Inflammatory macrophage (primary cell): Measurements from ENCODE around the gene JPH4.

Experiments
- DNase-seq, 2 donors: peaks; one replicate each; pipeline ENCODE4 v3.0.0-alpha.2; 2020 to 2022

The JPH4 gene

DNA sequence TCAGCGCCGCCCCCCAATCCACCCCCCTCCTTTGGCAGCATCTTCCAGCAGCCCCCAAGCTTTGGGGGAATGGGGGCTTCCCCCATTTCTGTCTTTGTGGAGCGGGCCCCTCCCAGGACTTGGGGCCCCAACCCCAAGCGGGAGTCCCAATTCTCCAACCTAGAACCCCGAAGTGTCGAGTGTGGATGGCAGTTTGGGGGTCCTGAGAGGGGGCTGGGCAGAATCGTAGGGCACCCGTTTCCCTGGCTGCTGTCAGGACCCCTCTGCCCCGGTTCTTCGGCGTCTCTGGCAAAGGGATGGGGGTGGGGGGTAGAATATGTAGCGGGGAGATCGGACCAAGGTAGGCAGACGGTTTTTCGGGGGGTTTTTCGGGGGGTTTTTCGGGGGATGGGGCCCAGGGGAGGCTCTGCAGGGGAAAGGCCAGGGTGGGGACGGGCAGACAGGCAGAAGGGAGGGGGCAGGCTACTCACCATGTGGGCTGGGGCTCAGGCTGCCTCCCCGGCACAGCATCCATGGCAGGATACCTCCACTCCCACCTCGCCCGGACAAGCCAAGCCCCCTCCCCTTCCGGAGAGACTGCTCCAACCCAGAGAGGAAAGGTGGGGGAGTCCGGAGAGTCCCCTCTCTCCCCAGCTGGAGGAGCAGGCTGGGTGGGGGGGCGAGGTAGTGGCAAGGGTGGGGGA lies 739 bp downstream of the JPH4 start:
- DNase-seq = no peak

DNA sequence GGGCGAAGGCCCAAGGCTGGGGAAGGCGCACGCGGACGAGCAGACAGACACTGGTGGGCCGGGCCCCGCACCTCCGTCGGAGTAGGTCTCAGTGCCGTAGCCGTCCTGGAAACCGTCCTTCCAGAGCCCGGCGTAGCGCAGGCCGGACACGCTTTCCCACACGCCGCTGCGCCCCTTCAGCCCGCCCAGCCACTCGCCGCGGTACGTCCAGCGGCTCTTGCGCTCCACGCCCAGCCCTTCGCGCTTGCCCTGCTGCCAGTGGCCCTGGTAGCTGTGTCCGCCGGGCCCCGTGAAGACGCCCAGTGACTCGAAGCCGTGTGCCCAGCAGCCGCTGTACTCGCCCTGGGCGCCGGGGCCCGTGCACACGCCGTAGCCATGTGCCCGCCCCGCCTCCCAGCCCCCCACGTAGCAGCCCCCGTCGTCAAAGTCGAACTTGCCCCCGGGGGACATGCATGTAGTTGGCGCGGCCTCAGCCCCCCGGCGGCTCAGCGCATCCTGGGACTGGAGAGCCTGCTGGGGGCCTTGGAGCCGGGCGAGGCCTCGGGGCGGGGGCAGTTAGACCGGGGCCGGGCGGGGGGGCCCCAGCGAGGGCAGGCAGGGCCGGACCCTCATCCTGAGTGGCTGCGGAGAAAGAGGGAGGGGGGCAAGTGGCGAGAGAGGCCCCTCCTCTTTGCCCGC lies 1.4 kb downstream of the JPH4 start:
- no peak for DNase-seq

DNA sequence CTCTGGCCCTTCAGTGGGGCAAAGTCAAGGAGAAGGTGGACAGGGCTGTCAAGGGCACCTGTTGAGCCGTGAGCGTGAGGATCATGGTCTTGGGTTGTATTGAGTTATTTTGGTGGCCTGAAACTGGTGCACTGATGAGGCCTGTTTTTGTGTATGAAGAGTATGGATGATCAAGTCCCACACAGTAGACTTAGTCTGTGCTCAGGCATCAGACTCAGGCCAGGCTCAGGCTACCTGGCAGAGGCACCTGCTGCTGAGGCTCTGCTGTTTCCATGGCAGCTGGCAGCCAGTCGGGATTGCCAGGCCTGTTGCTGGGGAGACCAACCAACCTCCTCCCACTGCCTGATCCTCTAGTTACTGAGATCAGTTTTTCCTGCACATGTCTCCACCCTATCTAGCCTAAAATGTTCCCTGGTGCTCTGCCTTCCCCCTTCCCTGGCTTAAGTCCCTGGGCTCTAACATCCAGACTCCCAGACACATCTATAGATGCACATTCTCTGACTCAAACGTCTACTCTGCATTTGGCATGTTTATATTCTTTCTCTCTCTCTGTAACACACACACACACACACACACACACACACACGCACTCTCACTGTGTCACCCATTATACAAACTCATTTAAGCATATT lies 5.1 kb downstream of the JPH4 start:
- DNase-seq = no peak

DNA sequence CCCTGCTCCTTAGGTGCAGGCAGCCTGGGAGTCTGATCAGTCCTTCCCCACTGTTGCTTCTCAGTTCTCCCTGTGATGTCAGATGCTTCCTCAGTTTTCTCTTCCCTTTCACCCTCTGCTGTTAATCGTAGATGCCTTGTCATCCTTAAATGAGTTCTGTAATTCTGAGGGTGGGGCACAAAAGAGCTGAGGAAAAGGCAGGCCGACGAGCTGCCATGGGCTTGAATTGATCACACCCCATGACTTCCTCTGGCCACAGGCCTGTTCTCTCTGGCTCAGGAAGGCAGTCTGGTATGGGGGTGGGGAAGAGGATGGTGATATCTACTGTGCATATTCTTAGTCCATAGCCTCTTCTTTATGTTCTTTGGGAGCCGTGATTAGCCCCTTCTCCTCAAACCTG lies 5.8 kb downstream of the JPH4 start:
- peak; percentile 66 to 88 for DNase-seq

GRCh38 chr14:23572524-23572828 lies 6.1 kb downstream of the JPH4 start:
- DNase-seq = no peak

GRCh38 chr14:23571701-23572523 lies 6.7 kb downstream of the JPH4 start:
- DNase-seq = no peak

GRCh38 chr14:23570806-23571483 lies 7.6 kb downstream of the JPH4 start:
- DNase-seq = no peak

- DNase-seq = no peak
Measured at GRCh38 chr14:23569443-23570151, 9.0 kb downstream of the JPH4 start.

DNA sequence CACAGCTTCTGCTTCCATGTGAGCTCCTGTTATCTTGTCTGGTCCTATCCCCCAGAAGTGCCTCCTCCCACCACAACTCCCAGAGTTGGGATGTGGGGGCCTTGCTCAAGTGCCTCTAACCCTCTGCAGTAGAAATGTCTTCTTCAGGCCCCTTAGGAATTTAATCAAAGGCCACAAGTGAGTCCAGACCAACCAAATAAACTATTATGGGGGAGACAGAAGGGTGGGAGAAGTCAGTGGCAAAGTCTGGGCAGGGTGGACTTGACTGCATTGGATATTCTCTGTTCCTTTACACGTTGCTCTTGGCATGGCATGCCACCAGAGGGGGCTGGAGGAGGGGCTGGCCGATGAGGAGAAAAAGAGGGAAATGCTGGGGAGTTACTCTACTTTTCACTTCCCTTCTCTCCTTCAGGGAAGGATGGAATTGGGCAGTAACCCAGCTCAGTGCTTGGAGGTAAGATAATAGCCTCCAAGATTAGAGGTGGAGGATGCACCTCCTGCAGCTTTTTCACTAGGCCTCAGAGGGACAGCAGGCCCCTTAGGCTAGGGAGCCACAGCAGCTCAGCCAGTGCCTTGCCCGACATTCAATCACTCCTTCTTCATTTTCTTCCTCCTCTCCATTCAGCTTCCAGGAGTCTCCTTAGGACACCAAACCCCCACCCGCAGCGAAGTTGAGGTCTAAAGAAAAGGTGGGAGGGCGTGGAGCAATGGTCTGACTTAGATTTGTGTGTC lies 9.8 kb downstream of the JPH4 start:
- peak; percentile 47 to 52 for DNase-seq

- DNase-seq = no peak
Measured at GRCh38 chr14:23568021-23568599, 10.5 kb downstream of the JPH4 start.

DNA sequence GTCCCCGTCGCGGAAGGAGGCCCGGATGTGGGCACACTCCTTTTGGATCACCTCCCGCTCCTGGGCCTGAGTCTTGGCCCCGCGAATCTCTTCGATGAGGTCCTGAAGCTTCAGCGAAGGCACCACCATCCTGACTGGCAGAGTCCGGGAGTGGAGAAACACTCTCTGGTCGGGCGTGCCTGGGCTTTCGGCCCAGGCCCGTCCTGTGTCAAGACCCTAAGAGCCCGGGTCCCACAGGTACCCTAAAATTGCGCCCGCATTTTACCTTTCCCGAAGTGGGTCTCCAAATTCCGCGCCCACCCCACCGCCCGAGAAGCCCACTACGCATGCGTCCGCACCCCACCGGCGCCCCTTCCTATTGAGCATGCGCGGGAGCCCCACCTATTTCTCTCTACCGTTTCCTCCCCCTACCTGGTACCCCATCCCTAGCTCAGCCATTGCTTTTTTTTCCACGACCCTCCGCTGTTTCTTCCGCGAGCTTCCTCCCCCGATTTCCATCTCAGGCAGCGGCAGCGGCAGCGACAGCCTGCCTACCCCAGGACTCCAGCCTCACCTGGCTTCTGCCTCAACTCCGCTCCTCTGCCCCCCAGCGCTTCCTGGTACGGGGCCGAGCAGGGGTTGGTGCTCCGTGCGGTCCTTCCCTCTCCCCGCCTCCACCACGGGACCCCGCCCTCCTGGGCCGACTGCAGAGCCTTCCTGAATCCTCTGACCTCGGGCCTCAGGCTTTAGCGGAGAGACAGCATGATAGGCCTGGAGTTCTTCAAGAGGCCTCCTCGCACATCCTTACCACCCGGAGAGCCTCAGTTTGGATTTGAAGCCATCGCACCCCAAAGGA lies 11.2 kb downstream of the JPH4 start, which contains the start of gene AP1G2:
Gene AP1G2 (minus strand): TSS at position 606 of the 835 bp plus-strand sequence. CDS start 477 bp downstream, at position 129.
- DNase-seq = peak; percentile 82 to 87

DNA sequence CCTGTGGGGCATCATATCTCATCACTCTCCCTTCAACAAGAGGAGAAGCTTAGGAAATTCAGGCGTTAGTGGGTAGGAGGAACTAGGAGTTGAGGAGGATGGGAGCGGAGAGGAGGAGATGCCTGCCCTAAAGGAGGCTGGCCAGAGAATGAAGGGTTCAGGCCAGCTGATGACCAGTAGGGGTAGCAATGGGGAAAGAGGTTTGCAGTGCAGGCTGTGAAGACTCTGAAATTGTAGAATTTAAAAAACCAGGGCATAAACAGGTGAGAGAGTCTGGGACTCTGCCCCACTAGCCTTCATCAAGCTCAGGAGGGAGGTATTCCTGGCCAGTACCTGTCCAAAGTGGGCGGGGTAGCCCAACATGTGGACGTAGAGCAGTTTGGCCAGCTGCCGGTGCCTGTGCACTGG lies 11.8 kb downstream of the JPH4 start:
- DNase-seq = no peak

DNA sequence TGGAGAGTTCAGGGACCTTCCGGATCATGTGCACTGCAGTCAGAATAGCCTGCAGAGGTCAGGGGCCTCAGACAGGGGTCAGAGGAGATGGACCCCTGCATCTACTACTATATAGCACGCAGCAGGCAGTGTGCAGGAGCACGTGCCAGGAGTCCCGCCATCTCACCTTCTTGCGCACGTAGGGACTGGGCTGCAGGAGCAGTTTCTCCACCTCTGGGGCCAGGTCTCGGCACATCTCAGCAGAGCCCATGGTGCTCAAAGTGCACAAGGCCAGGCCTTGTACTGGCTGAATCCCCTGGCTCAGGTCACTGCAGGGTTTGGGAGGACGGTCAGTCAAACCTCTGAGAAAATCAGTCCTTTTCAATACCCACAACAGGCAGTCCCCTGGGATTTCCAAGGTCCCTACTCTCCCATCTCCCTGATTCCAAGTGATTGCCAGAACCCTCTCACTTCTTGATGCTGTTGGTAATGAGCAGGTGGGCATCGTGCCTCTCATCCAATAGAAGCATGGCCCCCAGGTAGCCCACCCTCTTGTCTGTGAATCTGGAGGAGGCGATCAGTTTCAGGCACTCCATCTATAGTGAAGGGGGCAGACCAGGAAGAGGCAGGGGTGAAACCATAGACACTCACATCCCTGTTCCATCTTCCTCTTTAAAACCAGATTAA lies 12.3 kb downstream of the JPH4 start:
- no peak for DNase-seq

GRCh38 chr14:23565626-23566025 lies 13.0 kb downstream of the JPH4 start:
- no peak for DNase-seq

GRCh38 chr14:23564876-23565275 lies 13.7 kb downstream of the JPH4 start:
- DNase-seq = no peak

- DNase-seq = no peak
Measured at GRCh38 chr14:23564181-23564812, 14.3 kb downstream of the JPH4 start.

DNA sequence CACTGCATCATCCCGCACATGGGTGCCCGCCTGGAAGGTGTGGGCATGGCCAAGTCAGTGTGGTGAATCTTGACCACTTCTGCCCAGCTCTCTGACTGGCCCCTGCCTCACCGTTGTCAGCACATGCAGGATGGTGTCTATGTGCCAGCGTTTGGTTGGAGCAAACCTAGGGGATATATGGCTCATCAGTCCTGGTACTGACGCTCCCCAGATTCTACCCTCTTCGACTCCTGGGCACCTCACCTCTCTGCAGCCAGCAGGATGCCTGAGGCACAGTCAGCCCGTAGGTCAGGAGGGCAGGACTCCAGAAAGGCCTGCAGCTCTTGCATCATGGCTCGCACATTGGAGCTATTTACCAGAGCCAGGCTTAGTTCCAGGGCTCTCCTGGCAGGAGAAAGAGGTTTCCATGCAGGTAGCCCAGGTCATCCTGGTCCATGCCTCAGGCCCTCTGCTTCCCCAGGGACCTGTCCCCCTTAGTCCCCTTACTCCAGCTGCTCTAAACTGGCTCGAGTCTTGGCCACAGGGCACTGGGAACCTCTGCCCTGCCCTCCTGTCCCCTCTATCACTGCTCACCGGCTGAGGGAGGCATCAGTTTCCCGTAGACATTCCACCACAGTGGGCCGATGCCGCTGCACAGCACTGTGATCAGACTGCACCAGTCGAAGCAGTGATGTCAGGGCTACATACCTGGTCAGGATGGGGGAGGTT lies 15.0 kb downstream of the JPH4 start:
- DNase-seq = no peak
